ENCODE results near the gene MTF2. TPM values are rescaled to one million over a fixed set of nuclear protein-coding genes. Genes with fewer than 3 reads are reported as not detected.

The MTF2 gene
- total RNA-seq, 1 donor from 2014 or later: 16.7 TPM

- DNase-seq (ENCODE audit: extremely low spot score in 2 of 2): no peak
- intact Hi-C loops (cut with DNase I): no loop called here
- no peaks in the 10 kb centered on the region for H3K27me3 ChIP-seq
These were observed 68.9 kb downstream of the MTF2 start for GRCh38 chr1:93148001-93148400.

GRCh38 chr1:93150729-93151128 lies 71.6 kb downstream of the MTF2 start:
- Histone ChIP-seq H3K4me3 (no peak overlapping the region), H3K36me3 (peaks cover 0 to 6% of the 10 kb centered on the region in 2 donors), H3K27ac (no peak overlapping the region), H3K9me3 (no peaks in the 10 kb centered on the region), H3K27me3 (no peaks in the 10 kb centered on the region), H3K4me1 (no peaks in the 10 kb centered on the region)
- TF ChIP-seq CTCF (IDR thresholded peaks at IDR 0.05) (no peak), POLR2AphosphoS5 (IDR thresholded peaks at IDR 0.05; ENCODE audit: insufficient read depth in 1 of 2, low read depth in 1 of 2) (no peak)
- intact Hi-C loops (cut with DNase I): no loop called here
- no peak for DNase-seq (ENCODE audit: extremely low spot score in 2 of 2)

More at GRCh38 chr1:93148001-93148400, 68.9 kb downstream of the MTF2 start:
- no peak overlapping the region for H3K4me3 ChIP-seq
- no peaks in the 10 kb centered on the region for H3K36me3 ChIP-seq
- no peaks in the 10 kb centered on the region for H3K9me3 ChIP-seq
- H3K27ac ChIP-seq: no peak overlapping the region
- no peak for TF ChIP-seq POLR2A (IDR thresholded peaks at IDR 0.05)
- TF ChIP-seq POLR2AphosphoS5 (IDR thresholded peaks at IDR 0.05; ENCODE audit: insufficient read depth in 1 of 2, low read depth in 1 of 2): no peak
- TF ChIP-seq CTCF (IDR thresholded peaks at IDR 0.05): no peak
- H3K4me1 ChIP-seq: no peaks in the 10 kb centered on the region

GRCh38 chr1:93151474-93151873 lies 72.4 kb downstream of the MTF2 start:
- intact Hi-C loops (cut with DNase I): no loop called here
- H3K4me1 ChIP-seq: no peaks in the 10 kb centered on the region
- H3K9me3 ChIP-seq: no peaks in the 10 kb centered on the region
- TF ChIP-seq POLR2AphosphoS5 (IDR thresholded peaks at IDR 0.05; ENCODE audit: insufficient read depth in 1 of 2, low read depth in 1 of 2) (no peak), POLR2A (IDR thresholded peaks at IDR 0.05) (no peak), CTCF (IDR thresholded peaks at IDR 0.05) (no peak)
- no peak for DNase-seq (ENCODE audit: extremely low spot score in 2 of 2)
- no peak overlapping the region for H3K27ac ChIP-seq
- peaks cover 0 to 6% of the 10 kb centered on the region in 2 donors for H3K36me3 ChIP-seq
- H3K27me3 ChIP-seq: no peaks in the 10 kb centered on the region
- no peak overlapping the region for H3K4me3 ChIP-seq

GRCh38 chr1:93152835-93153234 lies 73.8 kb downstream of the MTF2 start:
- H3K27me3 ChIP-seq: no peaks in the 10 kb centered on the region

More at GRCh38 chr1:93152835-93153234, 73.8 kb downstream of the MTF2 start:
- Histone ChIP-seq H3K36me3 (peaks cover 0 to 18% of the 10 kb centered on the region in 2 donors), H3K27ac (no peak overlapping the region), H3K4me3 (no peak overlapping the region), H3K9me3 (no peaks in the 10 kb centered on the region), H3K4me1 (no peaks in the 10 kb centered on the region)
- no peak for TF ChIP-seq POLR2A (IDR thresholded peaks at IDR 0.05)
- no peak for TF ChIP-seq POLR2AphosphoS5 (IDR thresholded peaks at IDR 0.05; ENCODE audit: insufficient read depth in 1 of 2, low read depth in 1 of 2)
- no peak for TF ChIP-seq CTCF (IDR thresholded peaks at IDR 0.05)
- intact Hi-C loops (cut with DNase I): no loop called here
- no peak for DNase-seq (ENCODE audit: extremely low spot score in 2 of 2)
